Endodermal cell (in vitro differentiated cells): ENCODE results near the gene INMT. TPM values are rescaled to one million over a fixed set of nuclear protein-coding genes. Genes with fewer than 3 reads are reported as not detected.

ENCODE experiments used
- DNase-seq: peaks from one replicate; pipeline ENCODE4 v3.0.0-alpha.2; 2017
- H3K27ac ChIP-seq: 2 replicates; pipeline ENCODE4 v1.5.1; 2013; ENCODE audit warnings: mild to moderate bottlenecking, low read depth, low read length, moderate library complexity
- H3K27me3 ChIP-seq: 2 replicates; pipeline ENCODE4 v1.6.1; 2013; ENCODE audit warnings: mild to moderate bottlenecking, low read length, moderate library complexity; ENCODE audit not compliant: insufficient read depth, control insufficient read depth, poor library complexity, severe bottlenecking
- H3K36me3 ChIP-seq: 2 replicates; pipeline ENCODE4 v1.7.0; 2013; ENCODE audit warnings: mild to moderate bottlenecking, low read length, moderate library complexity; ENCODE audit not compliant: control insufficient read depth, insufficient read depth
- H3K4me1 ChIP-seq: one replicate; pipeline ENCODE4 v1.7.0; 2013; ENCODE audit warnings: low read length; ENCODE audit not compliant: control insufficient read depth, insufficient read depth
- H3K4me3 ChIP-seq: 2 replicates; pipeline ENCODE4 v1.5.1; 2013; ENCODE audit warnings: mild to moderate bottlenecking, low read length, moderate library complexity
- H3K9ac ChIP-seq: 2 replicates; pipeline ENCODE4 v1.6.1; 2013; ENCODE audit warnings: mild to moderate bottlenecking, low read length, moderate library complexity; ENCODE audit not compliant: poor library complexity, severe bottlenecking; ENCODE audit errors: extremely low read depth
- H3K9me3 ChIP-seq: 2 replicates; pipeline ENCODE4 v1.6.1; 2013; ENCODE audit warnings: mild to moderate bottlenecking, low read length, moderate library complexity; ENCODE audit not compliant: control insufficient read depth
- H3K27ac Mint-ChIP-seq: 2 replicates; pipeline ENCODE4 v1.8.0; 2020; ENCODE audit warnings: mixed read lengths
- H3K27me3 Mint-ChIP-seq: 2 replicates; pipeline ENCODE4 v1.8.0; 2021; ENCODE audit warnings: mild to moderate bottlenecking, mixed read lengths; ENCODE audit not compliant: insufficient read depth
- H3K36me3 Mint-ChIP-seq: 2 replicates; pipeline ENCODE4 v1.8.0; 2020; ENCODE audit warnings: low read depth, mixed read lengths
- H3K4me1 Mint-ChIP-seq: 2 replicates; pipeline ENCODE4 v1.8.0; 2020; ENCODE audit warnings: mixed read lengths
- H3K4me3 Mint-ChIP-seq: 2 replicates; pipeline ENCODE4 v1.8.0; 2020; ENCODE audit warnings: mild to moderate bottlenecking, moderate library complexity, mixed read lengths
- H3K9me3 Mint-ChIP-seq: 2 replicates; pipeline ENCODE4 v1.8.0; 2020; ENCODE audit warnings: mild to moderate bottlenecking, mixed read lengths
- WGBS, 2 experiments: methylation state at CpG; one replicate each; pipeline versions ENCODE4 v1.1.5 to v1.1.7; 2013; ENCODE audit warnings: missing lambda C conversion rate in 2 of 2, mixed read lengths in 1 of 2; ENCODE audit not compliant: insufficient coverage in 1 of 2, insufficient read length in 1 of 2; 5-methylcytosine and 5-hydroxymethylcytosine counted together
- total RNA-seq, 2 donors: library from RNA; stranded (reverse); fragmentation: NEBNext Ultra II Directional in 1 of 2; extraction: Animal tissue kit (Norgen Biotek cat#: 25700) in 1 of 2; gene quantifications; 2 replicates in 1 of 2; 3 replicates in 1 of 2; pipeline ENCODE4 v1.2.1, GENCODE V29; 2021
- TF ChIP-seq, protein P1 (sequence below): fragments of 200-600 bp; sonication (generic); conservative IDR thresholded peaks from 2 replicates; pipeline ENCODE4 v1.5.0; 2021; ENCODE audit warnings: antibody characterized with exemption, mild to moderate bottlenecking

The INMT gene
- total RNA-seq, 2 donors from 2014 or later, result 3.0 to 3.3 TPM

DNA sequence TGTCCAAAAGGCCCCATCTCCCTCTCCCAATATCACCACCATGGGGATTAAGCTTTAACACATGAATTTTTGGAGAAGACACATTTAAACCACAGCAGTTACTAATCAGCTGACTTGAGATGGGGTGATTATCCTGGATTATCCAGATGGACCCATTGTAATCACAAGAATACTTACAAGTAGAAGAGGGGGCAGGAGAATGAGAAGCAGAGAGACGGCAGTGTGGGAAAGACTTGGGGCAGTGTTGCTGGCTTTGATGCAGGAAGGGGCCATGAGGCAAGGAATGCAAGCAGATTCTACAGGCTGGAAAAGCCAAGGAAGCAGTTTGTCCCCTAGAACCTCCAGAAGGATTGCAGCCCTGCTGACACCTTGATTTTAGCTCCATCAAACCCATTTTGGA, 30.7 kb upstream of the INMT start:
- H3K27me3 Mint-ChIP-seq, result peaks cover 26% of the 10 kb centered on the region
- no peaks in the 10 kb centered on the region for H3K4me1 ChIP-seq
- H3K36me3 ChIP-seq, result no peaks in the 10 kb centered on the region
- TF ChIP-seq, protein P1, sequence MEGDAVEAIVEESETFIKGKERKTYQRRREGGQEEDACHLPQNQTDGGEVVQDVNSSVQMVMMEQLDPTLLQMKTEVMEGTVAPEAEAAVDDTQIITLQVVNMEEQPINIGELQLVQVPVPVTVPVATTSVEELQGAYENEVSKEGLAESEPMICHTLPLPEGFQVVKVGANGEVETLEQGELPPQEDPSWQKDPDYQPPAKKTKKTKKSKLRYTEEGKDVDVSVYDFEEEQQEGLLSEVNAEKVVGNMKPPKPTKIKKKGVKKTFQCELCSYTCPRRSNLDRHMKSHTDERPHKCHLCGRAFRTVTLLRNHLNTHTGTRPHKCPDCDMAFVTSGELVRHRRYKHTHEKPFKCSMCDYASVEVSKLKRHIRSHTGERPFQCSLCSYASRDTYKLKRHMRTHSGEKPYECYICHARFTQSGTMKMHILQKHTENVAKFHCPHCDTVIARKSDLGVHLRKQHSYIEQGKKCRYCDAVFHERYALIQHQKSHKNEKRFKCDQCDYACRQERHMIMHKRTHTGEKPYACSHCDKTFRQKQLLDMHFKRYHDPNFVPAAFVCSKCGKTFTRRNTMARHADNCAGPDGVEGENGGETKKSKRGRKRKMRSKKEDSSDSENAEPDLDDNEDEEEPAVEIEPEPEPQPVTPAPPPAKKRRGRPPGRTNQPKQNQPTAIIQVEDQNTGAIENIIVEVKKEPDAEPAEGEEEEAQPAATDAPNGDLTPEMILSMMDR, result no peak
- H3K9ac ChIP-seq, result no peak overlapping the region
- peaks cover 38% of the 10 kb centered on the region for H3K9me3 Mint-ChIP-seq
- no peak overlapping the region for H3K4me3 ChIP-seq
- no peak overlapping the region for H3K27ac Mint-ChIP-seq
- peaks cover 6% of the 10 kb centered on the region for H3K27me3 ChIP-seq
- H3K9me3 ChIP-seq, result peaks cover 11% of the 10 kb centered on the region
- 92% methylated on average over 1 of the region's 1 CpG; no CpG with 5 or more reads in 1 of the 2 experiments for WGBS, 2 experiments
- H3K36me3 Mint-ChIP-seq, result peaks cover 6% of the 10 kb centered on the region
- H3K4me3 Mint-ChIP-seq, result no peak overlapping the region
- DNase-seq, result no peak
- H3K27ac ChIP-seq, result no peak overlapping the region
- H3K4me1 Mint-ChIP-seq, result no peaks in the 10 kb centered on the region

DNA sequence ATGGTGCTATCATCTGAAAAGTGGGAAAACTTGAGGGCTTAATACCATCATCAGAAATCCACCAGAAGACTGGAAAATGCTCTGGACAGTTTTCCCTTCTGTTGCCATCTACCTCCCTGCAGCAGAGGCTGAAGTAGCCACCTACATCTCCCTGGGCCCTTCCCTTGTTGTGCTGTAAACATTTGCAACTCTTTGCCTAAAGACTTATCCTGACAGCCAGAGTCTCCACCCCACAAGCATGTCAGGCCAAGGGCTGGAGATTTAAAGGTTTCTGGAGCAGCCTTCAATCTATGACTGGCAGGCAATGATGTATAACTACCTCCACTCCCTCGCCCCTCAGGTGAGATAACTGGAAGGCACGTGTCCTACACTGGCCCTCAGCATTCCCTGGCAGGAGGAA, 29.7 kb upstream of the INMT start:
- H3K9ac ChIP-seq, result no peak overlapping the region
- TF ChIP-seq, protein P1, result no peak
- peaks cover 36% of the 10 kb centered on the region for H3K9me3 Mint-ChIP-seq
- H3K36me3 ChIP-seq, result no peaks in the 10 kb centered on the region
- 82 to 90% methylated on average over 2 of the region's 2 CpGs for WGBS, 2 experiments
- no peak overlapping the region for H3K4me3 Mint-ChIP-seq
- peaks cover 4% of the 10 kb centered on the region for H3K4me1 Mint-ChIP-seq
- no peak overlapping the region for H3K27ac ChIP-seq
- H3K4me1 ChIP-seq, result no peaks in the 10 kb centered on the region
- peaks cover 6% of the 10 kb centered on the region for H3K27me3 ChIP-seq
- H3K27me3 Mint-ChIP-seq, result peaks cover 26% of the 10 kb centered on the region
- H3K9me3 ChIP-seq, result peaks cover 11% of the 10 kb centered on the region
- no peak for DNase-seq
- H3K36me3 Mint-ChIP-seq, result peaks cover 6% of the 10 kb centered on the region
- H3K4me3 ChIP-seq, result no peak overlapping the region
- H3K27ac Mint-ChIP-seq, result no peak overlapping the region

DNA sequence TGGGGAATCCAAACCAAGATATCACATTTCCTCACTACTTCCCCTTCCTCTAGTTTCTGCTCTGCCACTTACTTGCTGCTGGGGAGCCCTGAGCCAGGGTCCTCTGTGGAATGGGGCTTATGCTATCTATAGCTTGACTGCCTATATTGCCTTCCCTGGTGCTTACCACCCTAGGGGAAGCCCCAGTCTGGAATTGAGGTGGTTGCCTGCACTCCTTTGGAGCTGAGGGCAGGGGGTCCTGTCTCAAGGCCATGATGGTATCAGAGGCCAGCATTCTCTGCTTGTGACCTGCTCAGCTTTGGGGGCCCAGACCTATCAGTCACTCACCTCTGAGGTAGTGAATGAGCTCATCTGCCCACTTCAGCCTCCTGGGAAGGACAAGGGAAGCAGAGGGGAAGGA, 29.3 kb upstream of the INMT start:
- H3K36me3 ChIP-seq, result no peaks in the 10 kb centered on the region
- peaks cover 6% of the 10 kb centered on the region for H3K27me3 ChIP-seq
- Mint-ChIP-seq H3K9me3 (peaks cover 33% of the 10 kb centered on the region), H3K4me1 (peaks cover 7% of the 10 kb centered on the region), H3K36me3 (peaks cover 6% of the 10 kb centered on the region), H3K27ac (no peak overlapping the region), H3K4me3 (no peak overlapping the region), H3K27me3 (peaks cover 24% of the 10 kb centered on the region)
- H3K27ac ChIP-seq, result no peak overlapping the region
- H3K4me1 ChIP-seq, result no peaks in the 10 kb centered on the region
- no peak overlapping the region for H3K4me3 ChIP-seq
- DNase-seq, result no peak
- H3K9me3 ChIP-seq, result peaks cover 10% of the 10 kb centered on the region
- H3K9ac ChIP-seq, result no peak overlapping the region
- TF ChIP-seq, protein P1, result no peak
